Esophagus muscularis mucosa (tissue), 4 donors: ENCODE results near the gene CHCHD6. TPM values are rescaled to one million over a fixed set of nuclear protein-coding genes. Genes with fewer than 3 reads are reported as not detected.

ENCODE experiments used
- DNase-seq: peaks from one replicate; pipeline ENCODE4 v3.0.0-alpha.2; 2017; ENCODE audit errors: extremely low spot score
- H3K27ac ChIP-seq, 4 donors: fragments of 200-600 bp; sonication (generic); replicated peaks in 1 of 4; 1 replicate in 3 of 4; 2 replicates in 1 of 4; pipeline ENCODE4 v1.5.1; 2016 to 2019; ENCODE audit warnings: mild to moderate bottlenecking in 1 of 4
- H3K27me3 ChIP-seq, 4 donors: fragments of 200-600 bp; sonication (generic); one replicate each; pipeline versions ENCODE4 v1.5.1 to v1.6.0; 2016 to 2019
- H3K36me3 ChIP-seq, 4 donors: fragments of 200-600 bp; sonication (generic); one replicate each; pipeline ENCODE4 v1.5.1; 2016 to 2019
- H3K4me1 ChIP-seq, 4 donors: fragments of 200-600 bp; sonication (generic); one replicate each; pipeline ENCODE4 v1.5.1; 2016 to 2019
- H3K4me3 ChIP-seq, 4 donors: fragments of 200-600 bp; sonication (generic); 1 replicate in 2 of 4; 2 replicates in 2 of 4; pipeline ENCODE4 v1.5.1; 2016 to 2019; ENCODE audit warnings: mild to moderate bottlenecking in 4 of 4, moderate library complexity in 1 of 4
- H3K9me3 ChIP-seq, 4 donors: fragments of 200-600 bp; sonication (generic); 1 replicate in 3 of 4; 2 replicates in 1 of 4; pipeline ENCODE4 v1.5.1; 2016 to 2019
- EP300 ChIP-seq: sonication (generic); formaldehyde crosslinking; IDR thresholded peaks from one replicate; pipeline ENCODE4 v1.6.1; 2017; ENCODE audit warnings: antibody characterized with exemption
- POLR2A ChIP-seq: fragments of 450-650 bp; IDR thresholded peaks from one replicate; pipeline ENCODE4 v1.6.1; 2017; ENCODE audit warnings: antibody characterized with exemption, moderate library complexity, mild to moderate bottlenecking, low read depth
- POLR2AphosphoS5 ChIP-seq, 2 donors: sonication (generic); formaldehyde crosslinking; IDR thresholded peaks; one replicate each; pipeline ENCODE4 v1.6.1; 2017; ENCODE audit warnings: antibody characterized with exemption in 2 of 2
- WGBS: methylation state at CpG from one replicate; pipeline ENCODE4 v1.1.5; 2018; 5-methylcytosine and 5-hydroxymethylcytosine counted together
- intact Hi-C: fragments of 100-400 bp; cut with DNase I; formaldehyde crosslinking; loops from one replicate; pipeline ENCODE4 v1.15.1; 2023
- total RNA-seq, 4 donors: library from RNA; depleted of rRNA; stranded (reverse); fragments of >200 nt; gene quantifications; one replicate each; pipeline versions ENCODE4 v1.1.0 to v1.2.1, GENCODE V29; 2016
- TF ChIP-seq, protein P1 (sequence below), 3 experiments: fragments of 200-600 bp in 2 of 3; fragments of 450-650 bp in 1 of 3; sonication (generic) in 2 of 3; IDR thresholded peaks; one replicate each; pipeline ENCODE4 v1.5.1; 2017 to 2019; ENCODE audit warnings: antibody characterized with exemption in 3 of 3, mild to moderate bottlenecking in 2 of 3, moderate library complexity in 1 of 3

The CHCHD6 gene
- total RNA-seq, 4 donors from 2014 or later, result 10.3 to 13.4 (median 12.1) TPM

DNA sequence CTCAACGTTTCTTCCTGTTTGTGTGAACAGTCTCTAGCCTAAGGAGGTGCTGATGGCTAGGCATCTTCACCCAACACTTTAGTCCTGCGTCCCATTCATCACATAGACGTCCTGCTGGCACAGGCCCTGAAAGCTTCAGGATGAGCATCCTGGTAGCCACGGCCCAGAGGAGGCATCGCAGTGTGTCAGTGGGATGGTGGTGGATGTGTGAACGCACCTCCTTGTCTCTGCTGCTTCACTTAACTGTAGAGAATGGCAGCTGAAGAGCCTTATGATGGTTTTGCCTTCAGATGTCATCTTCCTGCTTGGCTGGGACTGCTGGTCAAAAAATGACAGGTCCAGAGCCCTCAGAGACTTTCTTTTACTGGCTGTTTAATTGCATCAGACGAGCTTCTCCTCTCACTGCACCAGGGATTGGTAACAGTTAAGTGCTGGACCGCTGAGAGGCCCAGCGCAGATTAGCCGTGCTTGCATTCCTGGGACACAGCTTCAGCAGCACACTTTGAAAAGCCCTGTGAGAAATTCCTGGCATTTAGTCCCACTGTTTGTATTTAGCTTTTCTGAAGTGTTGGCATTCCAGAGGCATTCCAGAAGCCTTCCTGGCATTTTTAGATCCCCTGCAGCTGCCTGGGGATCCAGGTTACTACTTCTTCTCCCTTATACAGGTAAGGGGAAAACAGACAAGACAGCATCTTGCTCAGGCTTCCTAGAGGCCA is 146.5 kb downstream of the CHCHD6 start:
- 64% methylated on average over 10 of the region's 10 CpGs for WGBS
- TF ChIP-seq POLR2A, result no peak
- TF ChIP-seq POLR2AphosphoS5 (IDR thresholded peaks at IDR 0.05), result no peak
- TF ChIP-seq, protein P1, sequence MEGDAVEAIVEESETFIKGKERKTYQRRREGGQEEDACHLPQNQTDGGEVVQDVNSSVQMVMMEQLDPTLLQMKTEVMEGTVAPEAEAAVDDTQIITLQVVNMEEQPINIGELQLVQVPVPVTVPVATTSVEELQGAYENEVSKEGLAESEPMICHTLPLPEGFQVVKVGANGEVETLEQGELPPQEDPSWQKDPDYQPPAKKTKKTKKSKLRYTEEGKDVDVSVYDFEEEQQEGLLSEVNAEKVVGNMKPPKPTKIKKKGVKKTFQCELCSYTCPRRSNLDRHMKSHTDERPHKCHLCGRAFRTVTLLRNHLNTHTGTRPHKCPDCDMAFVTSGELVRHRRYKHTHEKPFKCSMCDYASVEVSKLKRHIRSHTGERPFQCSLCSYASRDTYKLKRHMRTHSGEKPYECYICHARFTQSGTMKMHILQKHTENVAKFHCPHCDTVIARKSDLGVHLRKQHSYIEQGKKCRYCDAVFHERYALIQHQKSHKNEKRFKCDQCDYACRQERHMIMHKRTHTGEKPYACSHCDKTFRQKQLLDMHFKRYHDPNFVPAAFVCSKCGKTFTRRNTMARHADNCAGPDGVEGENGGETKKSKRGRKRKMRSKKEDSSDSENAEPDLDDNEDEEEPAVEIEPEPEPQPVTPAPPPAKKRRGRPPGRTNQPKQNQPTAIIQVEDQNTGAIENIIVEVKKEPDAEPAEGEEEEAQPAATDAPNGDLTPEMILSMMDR (IDR thresholded peaks at IDR 0.05), result no peak
- no peak for TF ChIP-seq EP300
- no peaks in the 10 kb centered on the region for H3K36me3 ChIP-seq
- H3K27me3 ChIP-seq, result no peaks in the 10 kb centered on the region
- H3K9me3 ChIP-seq, result no peaks in the 10 kb centered on the region
- no peak overlapping the region for H3K4me3 ChIP-seq
- DNase-seq, result no peak
- intact Hi-C loops, result no loop called here
- no peak overlapping the region for H3K27ac ChIP-seq
- peaks cover 17 to 20% (median 18%) of the 10 kb centered on the region in 4 donors for H3K4me1 ChIP-seq

DNA sequence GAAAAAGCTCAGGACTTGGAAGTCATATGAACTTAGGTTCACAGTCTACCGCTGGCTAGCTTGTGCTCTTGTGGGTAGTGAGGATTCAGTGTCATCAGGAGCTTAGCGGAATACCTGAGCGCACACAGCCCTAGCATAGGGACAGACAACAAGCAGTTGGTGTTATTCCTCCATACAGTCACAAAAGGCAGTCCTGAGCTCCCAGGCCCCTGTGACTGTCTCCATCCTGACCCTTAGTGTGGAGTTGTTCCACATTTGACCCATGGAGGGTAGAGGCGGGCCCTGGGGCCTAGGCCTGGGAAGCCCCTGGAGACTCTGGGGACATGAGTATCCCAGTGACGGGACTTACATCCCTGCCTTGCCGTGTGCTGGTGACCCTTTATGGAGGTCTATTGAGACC is 147.3 kb downstream of the CHCHD6 start:
- no peaks in the 10 kb centered on the region for H3K9me3 ChIP-seq
- no peak overlapping the region for H3K4me3 ChIP-seq
- no peaks in the 10 kb centered on the region for H3K27me3 ChIP-seq
- no peak for DNase-seq
- H3K36me3 ChIP-seq, result no peaks in the 10 kb centered on the region
- no CpG with 5 or more reads among the region's 6 CpGs for WGBS
- intact Hi-C loops, result no loop called here
- H3K27ac ChIP-seq, result no peak overlapping the region
- no peak for TF ChIP-seq POLR2AphosphoS5 (IDR thresholded peaks at IDR 0.05)
- TF ChIP-seq EP300, result no peak
- TF ChIP-seq, protein P1 (IDR thresholded peaks at IDR 0.05), result no peak
- no peak for TF ChIP-seq POLR2A
- H3K4me1 ChIP-seq, result peaks cover 17 to 20% (median 18%) of the 10 kb centered on the region in 4 donors

DNA sequence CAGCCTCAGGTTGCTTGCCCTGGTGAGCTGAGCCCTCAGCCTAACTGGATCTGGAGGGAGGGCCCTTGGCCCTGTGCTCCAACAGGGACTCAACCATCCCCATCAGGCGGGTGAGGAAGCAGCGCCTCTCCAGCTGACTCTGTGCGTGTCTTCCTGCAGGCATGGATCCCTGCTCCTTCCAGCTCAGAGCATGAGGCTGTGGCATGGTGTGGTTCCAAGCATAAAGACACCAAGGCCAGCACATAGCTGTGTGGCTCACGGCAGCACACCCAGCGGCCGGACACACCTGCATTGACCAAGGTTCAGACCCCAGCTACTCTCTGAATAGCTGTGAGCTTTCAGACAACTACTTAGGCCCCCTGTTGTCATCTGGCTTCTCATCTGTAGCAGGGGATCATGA is 147.9 kb downstream of the CHCHD6 start:
- no peak overlapping the region for H3K27ac ChIP-seq
- WGBS, result 98% methylated on average over 6 of the region's 6 CpGs
- no peak for DNase-seq
- H3K4me3 ChIP-seq, result no peak overlapping the region
- no peaks in the 10 kb centered on the region for H3K27me3 ChIP-seq
- H3K9me3 ChIP-seq, result no peaks in the 10 kb centered on the region
- H3K36me3 ChIP-seq, result no peaks in the 10 kb centered on the region
- intact Hi-C loops, result no loop called here
- peaks cover 17 to 20% (median 18%) of the 10 kb centered on the region in 4 donors for H3K4me1 ChIP-seq
- TF ChIP-seq POLR2A (no peak), EP300 (no peak), POLR2AphosphoS5 (IDR thresholded peaks at IDR 0.05) (no peak)
- TF ChIP-seq, protein P1 (IDR thresholded peaks at IDR 0.05), result no peak

DNA sequence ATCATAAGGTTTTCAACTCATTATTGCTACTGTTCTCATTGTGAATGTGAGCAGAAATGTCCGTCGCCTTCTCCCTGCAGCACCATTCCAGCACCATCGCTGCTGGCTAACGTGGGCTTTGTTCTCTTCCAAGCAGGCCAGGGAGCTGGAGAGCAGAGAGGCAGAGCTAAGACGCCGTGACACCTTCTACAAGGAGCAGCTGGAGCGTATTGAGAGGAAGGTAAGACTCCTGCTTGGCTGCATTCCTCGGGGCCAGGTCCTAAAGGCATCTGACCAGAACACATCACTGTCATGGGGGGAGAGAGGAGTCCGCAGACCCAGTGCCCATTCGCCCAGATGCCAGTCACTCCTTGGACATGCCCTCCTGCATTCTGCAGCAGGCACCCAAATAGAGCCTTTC is 148.5 kb downstream of the CHCHD6 start:
- Histone ChIP-seq H3K27ac (no peak overlapping the region), H3K4me3 (no peak overlapping the region), H3K9me3 (no peaks in the 10 kb centered on the region), H3K4me1 (peaks cover 17 to 20% (median 18%) of the 10 kb centered on the region in 4 donors), H3K27me3 (no peaks in the 10 kb centered on the region), H3K36me3 (no peaks in the 10 kb centered on the region)
- no peak for TF ChIP-seq EP300
- no peak for TF ChIP-seq POLR2A
- TF ChIP-seq POLR2AphosphoS5 (IDR thresholded peaks at IDR 0.05), result no peak
- TF ChIP-seq, protein P1 (IDR thresholded peaks at IDR 0.05), result no peak
- no peak for DNase-seq
- intact Hi-C loops, result no loop called here
- 98% methylated on average over 10 of the region's 10 CpGs for WGBS
